GM18520 (cell line): ENCODE results near the gene HS6ST3.

Source experiments
- ATAC-seq: cut with Tn5 transposase; IDR thresholded peaks from one replicate; pipeline ENCODE4 v1.9.1; 2021; ENCODE audit not compliant: unreplicated experiment

HS6ST3 gene

DNA sequence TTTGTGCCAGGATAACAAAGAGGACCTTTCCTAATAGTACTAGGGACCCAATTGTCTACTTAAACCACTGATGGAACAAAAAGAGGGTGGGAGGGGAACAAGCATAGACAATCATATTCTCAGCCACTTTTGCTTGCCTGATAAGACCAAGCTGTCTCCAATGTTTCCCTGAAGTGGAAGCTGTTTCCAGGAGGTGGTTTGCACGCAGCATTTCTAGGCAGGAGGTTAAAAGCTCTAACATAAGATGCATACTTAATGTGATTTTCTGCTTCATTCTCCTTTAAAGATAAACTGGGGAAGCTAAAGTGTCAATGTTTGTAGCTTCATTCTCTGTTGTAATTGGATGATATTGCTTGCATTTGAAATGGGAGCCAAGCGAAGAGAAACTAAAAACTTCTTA lies 442.9 kb downstream of the HS6ST3 start:
- ATAC-seq = no peak

DNA sequence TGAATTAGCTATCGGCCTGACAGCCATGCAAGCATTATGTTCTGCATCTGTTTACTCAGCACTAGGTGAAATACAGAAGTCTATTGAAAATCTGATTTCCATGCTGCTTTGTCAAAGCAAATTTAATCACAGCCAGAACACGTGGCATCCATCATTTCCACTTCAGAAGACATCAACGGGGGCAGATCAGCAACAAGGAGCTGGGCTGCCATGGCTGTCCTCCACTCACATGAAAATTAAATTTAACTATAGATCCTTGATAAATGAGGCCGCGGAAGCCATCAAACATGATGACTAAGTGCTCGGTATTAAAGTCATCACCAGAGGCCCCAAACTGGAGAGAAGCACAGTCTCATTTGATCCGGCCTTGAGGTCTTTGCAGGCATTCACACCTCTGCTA lies 443.5 kb downstream of the HS6ST3 start:
- ATAC-seq = no peak

DNA sequence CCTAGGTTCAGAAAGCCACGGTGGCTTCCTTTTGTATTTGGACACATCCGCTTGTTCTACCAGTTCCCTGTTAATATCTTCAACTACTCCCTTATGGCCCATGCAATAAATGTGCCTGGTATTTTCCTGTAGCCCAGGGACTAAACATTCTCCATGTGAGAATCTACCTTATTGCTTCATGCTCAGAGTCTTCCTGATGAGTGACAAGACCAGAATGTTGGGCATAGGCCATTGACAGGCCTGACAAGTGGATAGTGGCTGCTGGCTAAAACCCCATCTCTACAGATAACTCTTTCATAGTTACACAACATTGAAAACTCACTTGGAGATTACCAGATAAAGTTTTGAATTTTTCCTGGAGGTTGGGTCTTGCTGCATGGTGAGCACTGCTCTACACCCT lies 449.9 kb downstream of the HS6ST3 start:
- no peak for ATAC-seq

DNA sequence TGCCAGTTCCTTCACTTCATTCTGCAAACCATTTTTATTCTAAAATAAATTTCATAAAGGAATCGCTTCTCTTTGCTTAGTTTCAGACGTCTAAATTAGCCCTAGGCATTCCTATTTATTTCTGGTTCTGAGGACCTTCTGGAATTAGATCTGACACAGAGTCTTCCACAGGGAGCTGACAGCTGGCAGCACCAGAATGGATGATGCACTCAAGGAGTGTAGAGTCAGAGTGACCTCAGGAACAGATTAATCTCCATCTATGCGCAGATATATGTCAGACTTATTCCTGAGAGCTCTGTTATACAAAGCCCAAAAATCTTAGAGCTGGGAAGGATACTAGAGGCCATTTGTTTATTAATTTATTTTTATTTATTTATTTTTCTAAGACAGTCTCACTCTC lies 450.8 kb downstream of the HS6ST3 start:
- no peak for ATAC-seq

DNA sequence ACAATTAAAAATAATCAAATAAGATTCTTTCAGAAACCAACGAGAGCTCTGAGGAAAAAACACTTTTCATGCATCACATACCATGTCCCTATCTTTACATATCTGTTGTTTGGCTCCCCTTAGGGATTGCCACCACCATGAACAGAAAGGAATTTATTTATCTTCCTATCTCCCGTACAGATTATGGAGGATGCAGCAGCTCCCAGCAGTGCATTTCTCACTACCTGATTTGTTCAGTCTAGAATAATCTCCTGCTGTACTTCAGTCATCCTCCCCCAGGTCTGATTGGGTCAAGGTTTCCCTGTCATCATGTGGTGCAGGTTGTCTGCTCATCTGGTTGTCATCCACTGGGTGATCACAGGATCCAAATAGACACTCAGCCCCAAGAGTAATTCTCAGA lies 453.1 kb downstream of the HS6ST3 start:
- ATAC-seq = no peak

DNA sequence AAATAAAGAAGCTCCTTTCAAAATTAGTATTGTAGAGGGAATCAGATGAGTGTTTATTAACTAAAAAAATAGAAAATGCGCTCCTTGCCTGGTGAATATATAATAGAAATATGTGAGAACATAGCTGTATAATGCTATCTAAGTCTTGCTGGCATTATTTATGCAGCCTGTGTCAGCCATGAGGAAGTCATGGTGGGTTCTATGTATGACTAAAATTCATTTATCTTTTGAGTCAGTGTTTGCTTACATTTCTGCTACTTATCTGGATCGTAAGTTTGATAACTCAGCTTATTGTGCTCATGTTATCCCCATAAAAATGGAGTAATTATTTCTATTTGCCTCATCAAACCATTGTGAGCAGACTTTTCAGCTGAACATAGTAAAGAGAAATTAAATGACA lies 455.1 kb downstream of the HS6ST3 start:
- ATAC-seq = no peak

DNA sequence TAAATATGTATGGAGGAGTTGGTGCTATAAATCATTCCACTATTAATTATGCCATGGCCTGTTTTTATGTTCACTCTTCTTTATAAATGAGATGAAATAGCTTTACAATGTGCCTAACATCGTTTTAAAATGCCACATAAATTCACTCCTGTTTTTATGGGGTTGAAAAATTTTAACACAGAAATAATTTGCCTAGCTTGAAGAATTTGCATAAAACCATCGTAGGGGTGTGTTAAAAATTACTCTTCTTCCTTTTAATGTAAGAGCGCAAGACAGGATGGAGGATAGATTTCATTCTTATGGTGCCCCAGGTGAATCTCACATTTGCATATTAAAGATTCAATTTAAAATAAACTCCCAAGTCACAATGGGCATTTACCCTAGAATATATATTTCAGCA lies 456.6 kb downstream of the HS6ST3 start:
- no peak for ATAC-seq

DNA sequence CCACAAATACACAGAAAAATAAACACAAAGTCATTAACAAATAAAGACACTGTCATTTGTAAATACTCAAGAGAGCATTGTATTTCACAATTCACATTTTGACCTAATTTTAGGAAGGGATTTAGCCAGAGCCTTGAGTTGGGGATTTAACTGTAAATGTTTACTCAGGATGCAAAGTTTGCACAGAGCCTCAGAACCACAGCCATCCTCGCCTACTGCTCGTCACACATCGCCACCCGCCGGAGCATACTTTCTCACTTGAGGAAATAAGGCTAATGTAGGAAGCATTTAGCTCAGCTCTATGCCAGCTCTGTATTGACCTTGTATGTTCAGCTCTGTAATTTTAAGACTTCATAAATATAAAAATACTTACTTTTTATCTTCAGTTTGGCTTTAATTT lies 461.6 kb downstream of the HS6ST3 start:
- no peak for ATAC-seq

DNA sequence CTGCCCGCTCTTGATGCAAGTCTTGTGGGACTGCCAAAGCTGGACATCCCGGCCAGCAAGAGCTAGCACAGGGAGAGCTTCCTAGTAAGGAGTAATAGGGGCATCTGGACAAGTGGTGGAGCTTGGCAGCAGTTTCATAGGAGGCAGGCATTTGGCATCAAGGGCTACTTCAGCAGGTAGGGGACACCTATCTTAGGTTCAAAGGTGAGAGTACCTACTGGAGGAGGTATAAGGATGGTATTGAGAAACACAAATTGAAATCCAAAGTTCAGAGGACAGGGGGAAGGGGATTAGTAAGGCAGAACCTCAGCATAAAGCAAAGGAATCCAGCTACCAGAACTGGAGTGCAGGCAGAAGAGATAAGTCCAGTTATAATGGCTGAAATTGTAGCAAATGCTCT lies 462.7 kb downstream of the HS6ST3 start:
- no peak for ATAC-seq

DNA sequence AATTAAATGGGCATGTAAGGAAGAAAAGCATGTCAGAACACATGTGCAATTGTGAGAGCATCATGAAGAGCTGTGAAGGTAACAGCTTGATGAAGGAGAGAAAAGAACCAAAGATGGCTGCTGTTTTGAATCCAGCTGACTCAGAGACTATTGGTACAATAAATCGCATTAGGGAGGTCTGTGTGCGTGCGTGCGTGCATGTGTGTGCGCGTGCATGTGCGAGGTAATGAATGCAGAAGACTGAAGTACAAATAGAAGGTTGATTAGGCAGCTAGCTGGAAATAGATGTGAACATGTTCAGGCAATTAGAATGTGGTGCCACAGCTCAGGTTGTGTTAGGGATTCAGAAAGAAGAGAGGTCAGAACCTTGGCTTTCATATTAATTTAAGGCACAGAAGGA lies 463.9 kb downstream of the HS6ST3 start:
- ATAC-seq = no peak

DNA sequence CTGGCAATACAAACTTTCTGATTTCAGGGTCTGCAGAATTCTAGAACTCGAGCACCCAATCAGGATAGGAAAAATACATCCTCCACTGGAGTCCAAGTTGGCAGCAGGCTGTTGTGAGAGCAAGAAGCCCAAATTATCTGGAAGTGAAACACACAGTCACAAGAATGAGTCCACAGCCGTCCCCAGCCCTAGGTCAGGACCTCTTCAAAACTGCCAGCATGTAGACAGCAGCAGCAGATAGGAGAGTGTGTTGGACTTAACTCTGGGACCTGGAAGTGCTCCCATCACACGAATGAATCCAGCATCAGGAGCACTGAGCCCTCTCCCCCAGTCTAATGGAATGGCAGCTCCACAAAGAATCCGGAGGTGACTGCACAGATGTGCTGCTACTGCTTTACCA lies 483.7 kb downstream of the HS6ST3 start:
- no peak for ATAC-seq

DNA sequence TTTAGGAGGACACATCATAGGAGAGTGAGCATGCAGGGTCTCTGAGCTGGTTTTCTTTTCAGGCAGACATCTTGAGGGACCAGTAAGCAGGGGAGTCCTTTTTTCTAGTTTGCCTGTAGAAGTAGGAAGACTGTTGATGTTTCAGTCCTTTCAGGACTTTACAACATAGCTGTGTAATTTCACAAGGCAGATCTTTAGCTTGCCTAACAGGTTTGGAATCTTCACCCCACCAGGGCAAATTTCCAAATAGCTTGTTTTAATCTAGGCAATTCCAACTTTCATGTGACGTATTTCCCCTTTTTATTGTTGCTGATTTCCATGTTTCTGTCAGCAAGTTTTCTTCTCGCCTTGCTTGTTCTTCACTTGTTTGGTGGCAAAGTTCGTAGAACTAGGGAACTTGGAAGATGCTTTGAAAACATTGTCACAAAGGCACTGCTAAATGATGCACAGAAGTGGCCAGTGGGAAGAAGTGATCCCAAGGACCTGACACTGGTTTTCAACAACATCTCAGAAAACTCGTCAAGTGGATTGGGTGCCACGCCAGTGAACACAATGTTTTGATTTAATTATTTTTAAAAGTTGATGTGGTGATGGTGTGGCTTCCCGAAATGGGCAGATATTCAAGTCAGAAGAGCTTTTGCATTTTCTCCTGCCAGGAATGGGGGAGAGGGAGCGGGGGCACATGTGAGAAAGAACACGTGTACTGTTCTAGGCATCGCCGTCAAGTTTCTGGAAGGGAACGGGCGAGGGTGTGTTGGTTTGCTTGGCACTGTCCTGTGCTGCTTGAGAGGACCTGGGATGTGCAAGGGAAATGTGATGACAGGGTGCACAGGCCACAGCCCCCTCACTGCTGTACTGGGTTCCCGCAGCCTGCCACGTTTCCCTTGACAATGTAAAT lies 485.8 kb downstream of the HS6ST3 start:
- no peak for ATAC-seq

DNA sequence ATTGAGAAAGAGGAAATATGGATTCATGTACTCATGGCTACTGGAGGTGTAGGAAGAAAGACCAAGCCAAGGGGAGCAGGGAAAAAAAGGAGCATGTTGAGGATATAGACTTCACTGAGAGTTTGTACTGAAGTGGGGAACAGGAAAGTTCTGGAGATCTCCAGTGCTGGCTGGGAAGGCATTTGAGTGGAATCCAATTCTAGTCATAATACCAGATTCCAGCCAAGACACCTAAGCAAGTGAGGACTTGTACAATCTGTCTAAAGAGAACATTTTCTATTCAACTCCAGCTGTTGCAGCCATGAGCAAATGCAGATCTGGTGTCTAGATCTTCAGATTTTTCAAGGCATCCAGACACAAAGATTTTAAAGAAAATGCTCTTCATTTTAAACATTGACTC lies 491.8 kb downstream of the HS6ST3 start:
- ATAC-seq = no peak

DNA sequence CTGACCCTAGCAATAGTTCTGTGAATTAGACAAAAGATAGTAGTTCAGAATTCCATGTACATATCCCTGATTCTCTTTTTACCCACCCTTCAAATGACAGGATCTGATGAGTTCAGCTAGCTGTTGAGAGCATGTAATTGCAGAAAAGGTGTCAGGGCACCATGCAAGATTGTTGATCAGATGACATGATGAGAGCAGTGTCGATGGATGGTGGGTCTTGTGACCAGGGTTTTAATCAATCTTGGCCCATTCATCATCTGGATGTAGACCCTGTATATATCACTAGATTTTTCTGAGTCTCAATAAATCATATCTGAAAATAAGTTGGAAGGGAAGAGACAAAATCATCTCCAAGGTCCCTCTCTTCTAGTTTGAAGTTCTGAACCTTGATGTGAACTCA lies 525.3 kb downstream of the HS6ST3 start:
- no peak for ATAC-seq

DNA sequence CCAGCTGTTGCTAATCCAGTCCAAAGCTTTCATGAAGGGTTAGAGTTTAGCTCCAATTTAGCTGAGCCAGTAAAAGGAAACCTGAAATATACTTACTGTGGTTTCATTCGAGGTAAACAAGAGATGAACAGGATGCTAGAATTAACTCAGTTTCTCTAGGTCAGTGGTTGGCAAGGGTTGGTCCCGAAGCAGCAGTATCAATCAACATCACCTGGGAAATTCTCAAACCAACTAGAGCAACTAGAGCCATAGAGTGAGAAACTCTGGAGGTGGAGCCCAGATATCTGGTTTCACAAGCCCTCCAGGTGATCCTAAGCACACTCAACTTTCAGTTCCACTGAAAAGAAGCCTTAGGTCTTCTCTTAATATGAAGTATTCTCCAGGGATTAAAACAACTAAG lies 527.6 kb downstream of the HS6ST3 start:
- ATAC-seq = no peak

DNA sequence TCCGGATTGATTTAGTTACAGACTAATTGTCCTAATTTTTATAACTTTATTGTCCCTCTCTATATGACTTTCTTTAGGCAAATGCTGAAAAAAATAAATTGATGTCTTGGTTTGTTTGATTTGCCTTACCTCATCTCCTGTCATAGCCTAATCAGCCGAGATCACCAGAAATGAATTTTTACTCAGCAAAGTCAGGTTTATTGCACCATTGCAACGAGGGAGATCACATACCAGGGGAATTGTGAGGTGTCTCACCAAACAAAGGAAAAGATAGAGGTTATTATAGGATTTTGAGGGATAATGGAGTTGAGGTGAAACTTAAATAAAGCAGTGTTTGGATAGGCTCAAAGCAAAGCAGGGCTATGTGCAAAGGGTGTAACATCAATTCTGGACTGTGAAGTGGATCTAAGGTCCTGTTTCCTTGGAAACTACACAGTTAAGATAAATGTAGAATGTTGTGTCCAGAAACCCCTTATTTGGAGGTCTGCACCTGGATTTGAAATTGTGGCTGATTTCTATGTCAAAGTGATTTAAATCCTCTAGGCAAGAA lies 531.8 kb downstream of the HS6ST3 start:
- ATAC-seq = no peak

DNA sequence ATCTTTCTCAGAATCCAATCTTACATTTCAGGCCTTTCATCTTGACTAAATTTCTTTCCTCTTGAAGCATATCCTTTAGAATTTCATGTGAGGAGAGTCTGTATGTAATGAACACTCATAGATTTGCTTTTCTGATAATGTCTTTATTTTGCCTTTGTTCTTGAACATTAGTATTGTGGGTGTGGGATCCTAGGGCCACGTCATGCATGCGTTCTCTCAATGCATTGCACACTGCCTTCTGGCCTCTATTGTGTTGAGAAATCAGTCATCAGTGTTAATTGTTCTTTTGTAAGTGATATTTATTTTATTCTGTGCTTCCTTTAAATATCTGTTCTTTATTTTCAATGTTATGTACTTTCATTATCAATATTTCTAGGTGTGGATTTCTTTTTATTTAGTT lies 539.4 kb downstream of the HS6ST3 start:
- no peak for ATAC-seq

DNA sequence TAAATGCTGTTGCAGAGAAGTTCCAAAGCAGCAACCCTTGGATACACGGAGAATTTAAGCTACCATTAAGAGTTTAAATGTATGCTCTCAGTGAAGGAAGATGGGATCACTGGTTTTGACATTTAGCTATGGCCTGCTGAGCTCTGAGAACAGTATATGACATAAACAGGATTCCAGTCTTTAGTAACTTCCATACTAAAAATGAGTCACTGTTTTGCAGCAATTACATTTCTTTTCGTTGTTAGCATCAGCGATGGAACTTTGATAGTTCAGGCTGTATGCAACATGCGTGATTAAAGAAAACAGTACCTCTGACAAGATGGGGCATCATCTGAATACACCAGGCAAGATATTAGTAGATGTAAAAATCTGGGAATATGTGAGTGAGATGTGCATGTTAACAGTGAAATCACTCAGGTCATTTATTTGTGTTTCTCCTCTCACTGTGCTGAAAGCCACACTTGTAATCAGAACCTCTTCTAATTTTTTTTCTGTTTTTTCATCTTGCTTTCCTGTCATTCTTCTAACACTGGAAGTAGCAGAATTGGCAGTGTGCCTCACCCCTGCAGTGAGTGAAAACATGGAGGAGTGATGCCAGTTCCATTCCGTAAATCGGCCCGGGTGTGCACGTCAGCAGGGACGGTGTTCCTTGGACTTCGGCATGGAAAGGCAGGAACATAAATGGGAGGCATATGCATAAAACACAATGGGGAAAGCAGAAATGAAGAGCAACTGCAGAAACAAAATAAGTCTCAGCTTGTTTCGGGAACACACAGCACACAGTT lies 542.8 kb downstream of the HS6ST3 start:
- no peak for ATAC-seq

DNA sequence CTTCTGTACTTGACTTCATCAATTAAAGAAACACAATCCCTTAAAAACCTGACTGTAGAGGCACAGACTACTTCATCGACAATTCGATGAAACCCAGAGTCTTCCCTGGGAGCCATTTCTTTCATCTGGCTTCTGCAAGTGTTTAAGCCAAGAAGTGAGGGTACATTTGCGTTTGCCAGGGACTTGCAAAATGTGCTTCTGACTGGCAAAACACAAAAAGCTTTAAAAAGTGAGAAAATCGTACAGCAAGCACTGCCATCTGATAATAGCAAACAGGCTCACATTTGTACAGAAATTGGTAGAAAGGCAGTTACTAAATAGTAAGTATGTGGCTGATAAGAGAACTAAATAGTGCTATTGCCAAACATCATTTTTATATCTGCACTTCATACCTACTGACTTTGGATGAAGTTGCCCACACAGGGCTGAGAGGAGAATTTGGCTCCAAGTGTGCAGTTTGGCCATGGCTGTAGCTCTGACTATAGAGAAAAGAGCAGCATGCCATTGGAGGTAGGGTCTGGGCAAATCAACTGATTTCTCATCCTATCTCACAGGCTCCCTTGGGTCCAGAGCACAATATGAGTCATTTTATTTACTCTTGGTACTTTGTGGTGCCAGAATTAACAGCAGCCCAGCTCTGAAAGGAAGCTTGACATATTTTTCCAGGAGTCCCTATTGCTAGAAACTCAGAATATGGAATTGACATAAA lies 546.2 kb downstream of the HS6ST3 start:
- no peak for ATAC-seq

DNA sequence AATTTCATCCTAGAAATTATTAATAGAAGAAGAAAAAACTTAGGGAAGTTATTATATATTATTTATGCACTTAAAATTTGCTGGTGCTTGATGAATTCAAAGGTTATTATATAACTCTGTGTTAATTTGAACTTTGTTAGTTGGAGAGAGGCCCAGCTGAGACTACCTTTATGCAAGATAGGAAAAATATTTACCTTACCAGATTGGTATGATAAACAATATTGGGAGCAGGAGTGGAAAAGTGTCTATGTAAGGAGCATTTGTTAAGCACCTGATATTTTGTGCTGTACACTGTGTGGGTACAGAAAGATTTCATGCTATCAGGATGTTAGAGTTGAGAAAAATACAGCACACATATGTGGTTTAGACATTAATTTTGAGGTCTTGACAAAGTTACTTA lies 547.1 kb downstream of the HS6ST3 start:
- no peak for ATAC-seq

DNA sequence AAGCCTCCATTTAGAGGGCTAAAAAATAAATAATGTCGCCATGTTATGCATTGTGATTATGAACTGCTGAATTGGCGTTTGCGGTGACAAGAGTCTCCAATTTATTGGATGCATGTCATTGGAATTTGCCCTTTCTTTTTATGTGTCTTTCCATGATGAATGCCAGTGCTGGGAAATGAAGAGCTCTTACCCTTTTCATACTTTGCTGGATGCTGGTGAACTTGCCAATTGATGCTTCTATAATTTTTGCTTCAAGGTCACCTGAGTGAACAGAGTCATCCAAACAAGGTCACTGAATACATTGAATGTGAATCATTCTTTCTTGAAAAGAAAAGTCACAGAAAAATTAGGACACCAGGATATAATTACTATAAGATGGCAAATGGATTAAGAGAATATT lies 556.2 kb downstream of the HS6ST3 start:
- no peak for ATAC-seq
